HG02870 (cell line): Measurements from ENCODE around the gene ALS2CL.

ENCODE experiments used
- ATAC-seq: cut with Tn5 transposase; IDR thresholded peaks from one replicate; pipeline ENCODE4 v1.9.1; 2021; ENCODE audit warnings: mild to moderate bottlenecking, moderate library complexity; ENCODE audit not compliant: unreplicated experiment

The ALS2CL gene

DNA sequence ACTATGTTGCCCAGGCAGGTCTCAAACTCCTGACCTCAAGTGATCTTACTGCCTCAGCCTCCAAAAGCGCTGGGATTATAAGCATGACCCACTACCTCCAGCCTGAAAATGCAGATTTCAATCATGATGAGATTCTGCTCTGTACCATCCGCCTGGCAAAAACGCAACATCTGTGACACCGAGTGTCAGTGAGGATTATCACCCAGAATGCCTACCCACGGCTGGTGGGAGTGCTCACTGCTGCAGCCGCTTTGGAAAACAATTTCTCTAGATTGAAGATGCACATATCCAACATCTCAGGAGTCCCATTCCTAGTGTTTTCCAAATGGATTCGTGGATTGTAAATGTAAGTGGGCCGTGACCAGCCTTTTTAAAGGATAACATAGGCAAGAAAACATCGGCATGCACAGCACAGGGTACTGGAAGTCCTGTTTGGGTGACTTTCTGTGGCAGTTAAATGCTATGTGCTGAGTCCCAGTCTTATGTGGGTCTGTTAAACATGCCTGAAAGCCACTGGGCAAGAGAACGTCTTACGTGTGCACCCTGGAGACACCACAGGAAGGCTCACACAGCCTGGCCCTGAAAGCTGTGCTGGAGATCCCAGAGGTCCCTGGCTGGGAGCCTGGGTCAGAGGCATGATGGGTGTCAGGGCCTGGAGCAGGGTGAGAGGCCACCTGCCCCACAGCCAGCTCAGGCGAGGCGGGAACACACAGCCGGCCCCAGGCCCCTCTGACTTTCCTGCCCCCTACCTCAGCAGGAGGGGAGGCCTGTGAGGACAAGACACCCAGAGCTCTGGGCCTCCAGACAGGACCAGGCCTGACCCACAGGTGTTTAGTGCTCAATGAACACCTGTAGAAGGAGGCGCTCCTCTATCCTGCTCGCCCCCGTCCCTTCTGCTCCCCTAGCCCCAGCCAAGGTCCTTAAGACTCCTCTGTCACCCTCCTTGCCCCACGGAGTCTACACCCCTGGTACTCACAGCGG, 23.3 kb upstream of the ALS2CL start:
- ATAC-seq: no peak

DNA sequence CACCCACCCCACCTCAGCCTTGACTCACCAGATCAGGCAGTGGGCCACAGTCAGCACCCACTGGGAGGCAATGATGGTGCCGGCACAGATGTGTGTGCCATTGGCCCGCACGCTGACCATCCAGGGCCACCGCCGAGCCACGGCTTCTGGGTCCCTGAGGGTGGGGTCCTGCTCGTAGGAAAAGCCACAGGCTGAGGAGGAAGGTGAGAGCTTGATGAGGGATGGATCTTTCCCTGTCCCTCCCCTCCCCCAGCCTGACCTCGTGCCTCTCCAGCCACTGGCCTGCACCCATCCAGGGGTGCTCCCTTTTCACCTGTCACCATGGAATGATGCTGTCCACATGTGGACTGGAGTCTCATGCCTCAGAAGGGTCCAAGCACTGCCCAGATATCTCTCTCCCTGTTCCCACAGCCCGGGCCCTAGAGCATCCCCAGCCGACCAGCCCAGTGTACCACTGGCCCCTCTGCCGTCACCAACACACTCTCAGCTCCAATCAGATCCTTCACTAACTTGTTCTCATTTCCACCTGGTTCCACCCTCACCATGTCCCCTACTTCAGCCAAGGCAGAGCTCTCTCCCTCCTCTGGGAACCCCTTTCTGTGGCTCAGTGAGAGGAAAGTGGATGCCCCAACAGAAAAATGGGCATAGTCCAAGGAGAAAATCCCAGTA, 22.2 kb upstream of the ALS2CL start:
- ATAC-seq: no peak

DNA sequence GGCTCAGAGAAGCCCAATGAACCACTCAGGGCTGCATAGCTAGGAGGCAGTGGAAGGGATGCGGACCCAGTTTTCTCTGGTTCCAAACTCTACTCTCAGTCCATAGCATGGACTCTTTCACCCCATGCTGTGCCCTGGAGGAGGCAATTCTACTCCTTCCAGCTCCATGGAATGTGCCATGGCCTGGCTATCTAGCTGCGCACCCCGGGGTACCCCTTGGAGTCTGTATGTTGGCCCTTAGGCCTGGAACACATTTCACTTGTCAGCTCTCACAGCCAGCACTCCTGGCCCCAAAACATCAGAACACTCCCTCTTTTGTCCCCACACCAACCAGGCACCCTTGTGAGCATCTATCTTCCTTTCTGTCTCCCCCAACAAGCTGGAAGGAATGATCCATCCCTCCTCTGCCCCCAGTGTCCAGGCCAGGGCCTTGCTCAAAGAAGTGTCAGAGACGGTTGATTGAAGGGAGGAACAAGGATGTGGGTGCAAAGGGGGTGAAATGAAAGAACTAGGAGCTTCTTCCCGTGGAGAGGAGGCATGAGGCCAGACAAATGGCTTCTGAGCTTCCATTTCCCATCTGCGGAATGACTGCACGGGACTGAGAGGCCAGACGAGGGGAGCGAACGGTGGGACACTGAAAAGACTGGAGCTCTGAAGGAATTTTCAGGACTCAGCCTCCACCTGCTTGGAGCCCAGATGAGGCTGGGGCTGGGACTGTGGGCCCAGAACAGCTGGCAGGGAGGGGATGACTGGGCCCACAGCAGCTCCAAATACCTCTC, 21.4 kb upstream of the ALS2CL start:
- no peak for ATAC-seq

DNA sequence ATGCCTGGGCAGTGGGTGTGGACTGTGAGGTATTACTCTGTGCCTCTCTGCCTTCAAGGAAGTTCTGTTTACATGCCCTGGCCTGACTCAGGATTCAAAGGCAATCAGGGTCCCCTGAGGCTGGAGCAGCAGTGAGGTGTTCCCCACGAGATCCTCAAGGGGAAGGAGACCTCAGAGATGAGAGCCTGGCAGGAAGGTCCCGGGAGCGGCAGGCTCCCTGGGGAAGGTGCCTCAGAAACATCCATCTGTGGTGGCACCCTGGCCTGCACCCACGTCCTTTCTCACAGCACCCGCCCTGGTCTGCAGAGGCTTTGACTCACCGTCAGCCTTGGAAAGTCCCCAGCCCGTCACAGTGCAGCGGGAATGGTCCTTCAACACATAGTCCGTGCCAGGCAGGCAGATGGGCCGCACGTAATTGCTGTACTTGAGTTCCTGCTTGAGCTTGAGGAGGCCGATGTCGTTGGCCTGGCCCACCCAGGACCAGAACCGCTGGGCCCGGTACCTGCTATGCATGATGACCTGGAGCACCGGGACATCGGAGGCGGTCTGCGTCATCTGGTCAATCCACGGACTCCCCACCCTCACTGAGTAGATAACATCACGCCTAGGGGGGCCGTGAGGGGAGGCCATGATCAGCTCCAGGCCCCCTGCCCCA, 20.5 kb upstream of the ALS2CL start:
- ATAC-seq: no peak

DNA sequence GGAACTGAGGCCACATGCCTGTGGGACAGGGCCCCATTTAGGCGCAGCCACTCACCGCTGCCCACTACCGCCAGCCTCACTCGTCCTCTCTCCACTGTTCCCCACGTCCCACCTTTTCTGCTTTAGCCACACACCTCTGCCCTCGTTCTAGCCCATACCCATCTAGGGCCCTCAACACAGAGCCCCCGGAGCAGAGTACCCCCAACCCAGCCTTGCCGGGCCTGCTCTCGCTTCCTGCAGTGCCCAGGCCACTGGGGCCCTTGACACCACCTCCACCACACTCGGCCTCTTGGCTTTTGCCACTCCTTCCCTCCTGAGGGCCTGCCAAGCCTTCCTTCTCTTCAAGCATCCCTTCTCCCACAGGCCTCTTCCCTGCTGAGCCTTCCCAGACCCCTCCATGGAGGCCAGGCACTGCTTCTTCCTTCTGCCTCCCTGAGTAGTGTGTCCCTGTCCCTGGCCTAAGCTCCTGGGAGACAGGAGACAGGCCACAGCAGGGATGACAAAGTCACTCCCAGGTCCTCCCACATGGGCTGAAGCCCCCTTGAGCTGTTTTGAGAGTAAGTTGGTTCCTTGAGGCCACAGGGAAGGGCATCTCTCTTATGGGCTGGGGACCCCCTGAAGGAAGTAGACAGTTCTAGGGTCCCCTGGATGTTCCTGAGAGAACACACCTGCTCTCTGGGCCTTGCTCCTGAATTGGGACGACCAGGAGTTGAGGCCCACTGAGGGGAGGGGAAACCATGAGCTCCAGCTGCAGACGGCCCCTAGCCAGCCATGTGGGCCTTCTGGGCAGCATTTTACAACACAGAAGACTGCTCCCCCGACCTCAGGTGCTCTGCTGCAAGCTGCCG, 19.8 kb upstream of the ALS2CL start:
- ATAC-seq: no peak

DNA sequence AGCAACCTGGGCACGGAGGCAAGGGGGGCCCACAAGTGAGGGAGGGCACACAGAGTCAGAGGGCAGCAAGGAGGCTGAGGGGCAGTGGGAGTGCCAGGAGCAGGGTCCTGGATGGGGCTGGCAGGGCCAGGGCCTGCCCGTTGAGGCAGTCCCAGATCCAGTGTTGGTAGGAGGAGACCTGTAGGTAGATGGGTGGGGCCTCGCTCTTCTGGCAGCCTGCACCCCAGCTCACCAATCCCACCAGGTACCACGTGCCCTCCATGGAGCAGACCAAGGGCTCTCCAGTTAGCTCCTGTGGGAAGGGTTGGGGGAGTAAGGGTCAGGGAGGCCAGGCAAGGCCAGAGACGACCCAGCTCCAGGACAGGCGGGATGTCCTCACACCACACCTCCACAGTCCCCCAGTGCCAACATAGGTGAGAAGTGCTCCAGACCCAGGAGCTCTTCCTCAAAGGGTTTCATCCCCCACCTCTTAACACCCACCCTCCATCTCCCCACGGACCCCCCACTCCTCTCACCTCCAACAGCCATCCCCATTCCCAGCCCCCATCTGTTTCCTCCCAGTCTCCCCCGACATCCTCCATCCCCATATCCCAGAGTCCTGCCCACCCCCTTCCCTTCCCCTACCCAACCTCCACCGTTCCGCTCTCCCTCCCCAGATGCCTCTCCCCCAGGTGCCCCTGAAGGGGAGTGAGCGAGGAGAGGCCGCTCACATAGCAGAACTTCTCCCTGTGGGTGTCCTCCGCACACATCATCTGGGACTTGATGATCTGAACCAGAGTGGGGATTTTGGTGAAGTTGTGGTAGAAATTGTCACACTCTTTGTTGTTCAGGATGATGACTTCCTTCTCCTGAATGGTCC, 18.9 kb upstream of the ALS2CL start:
- ATAC-seq: no peak

DNA sequence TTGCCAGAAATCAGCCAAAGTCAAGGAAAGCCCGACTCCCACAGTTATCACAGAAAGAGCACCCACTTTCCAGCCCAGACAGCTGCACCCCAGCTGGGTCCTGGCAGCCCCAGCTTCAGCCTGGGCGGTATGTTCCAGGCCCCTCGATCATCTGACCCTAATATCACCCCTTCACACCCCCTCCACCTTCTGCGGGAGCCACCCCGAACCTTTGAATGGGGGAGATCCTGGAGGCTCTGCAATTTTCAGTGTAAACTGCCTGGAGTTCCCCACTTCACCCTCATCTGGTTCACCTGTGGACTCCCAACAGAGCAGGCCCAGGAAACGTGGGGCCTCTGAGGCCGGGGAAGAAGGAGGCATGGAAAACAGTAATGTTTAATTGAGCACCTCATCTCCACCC, 18.3 kb upstream of the ALS2CL start:
- ATAC-seq: no peak

DNA sequence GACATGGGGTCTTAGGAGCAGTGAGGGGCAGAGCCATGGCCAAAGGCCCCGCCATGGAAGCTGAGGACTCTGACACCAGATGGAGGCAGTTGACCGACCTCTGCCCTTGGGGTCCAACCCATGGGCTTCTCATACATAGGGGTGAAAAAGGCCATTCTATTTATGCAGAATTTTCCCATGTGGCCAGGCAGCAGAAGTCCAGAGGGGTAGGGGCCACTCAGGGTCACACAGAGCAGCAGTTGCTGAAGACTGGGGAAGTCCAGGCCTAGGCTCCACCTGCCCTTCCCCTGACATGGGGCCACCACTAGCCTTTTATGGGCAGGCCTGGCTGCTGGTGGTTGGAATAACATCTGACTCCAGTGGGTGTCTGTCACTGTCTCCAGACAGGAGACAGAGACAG, 17.8 kb upstream of the ALS2CL start:
- no peak for ATAC-seq

DNA sequence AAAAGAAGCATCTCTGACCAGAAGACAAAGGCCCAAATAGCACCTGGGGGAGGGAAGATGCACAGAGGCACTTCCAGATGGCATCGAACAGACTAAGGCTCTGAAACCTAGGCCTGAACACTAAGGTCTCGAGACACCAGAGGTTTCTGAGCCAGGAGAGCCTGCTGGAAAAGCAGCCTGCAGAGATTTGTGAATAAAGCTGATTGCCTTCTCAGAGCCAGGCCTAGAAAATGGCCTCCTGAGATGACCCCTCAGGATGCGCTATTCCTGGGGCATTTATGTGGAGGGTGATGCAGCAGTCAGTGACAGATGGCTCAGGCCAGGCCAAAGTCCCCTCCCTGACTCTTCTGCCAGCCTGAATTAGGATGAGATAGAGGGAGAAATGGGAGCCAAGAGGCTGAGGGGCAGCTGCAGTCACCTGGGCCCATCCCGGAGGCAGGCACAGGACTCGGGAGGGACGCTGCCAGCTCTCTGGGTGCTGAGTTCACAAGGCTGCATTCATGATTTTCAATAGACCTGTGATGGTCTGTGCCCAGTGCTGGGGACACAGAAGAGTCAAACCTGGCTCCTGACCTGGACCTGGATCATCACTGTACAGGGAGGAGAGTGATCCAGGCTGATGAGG, 17.3 kb upstream of the ALS2CL start:
- ATAC-seq: no peak

DNA sequence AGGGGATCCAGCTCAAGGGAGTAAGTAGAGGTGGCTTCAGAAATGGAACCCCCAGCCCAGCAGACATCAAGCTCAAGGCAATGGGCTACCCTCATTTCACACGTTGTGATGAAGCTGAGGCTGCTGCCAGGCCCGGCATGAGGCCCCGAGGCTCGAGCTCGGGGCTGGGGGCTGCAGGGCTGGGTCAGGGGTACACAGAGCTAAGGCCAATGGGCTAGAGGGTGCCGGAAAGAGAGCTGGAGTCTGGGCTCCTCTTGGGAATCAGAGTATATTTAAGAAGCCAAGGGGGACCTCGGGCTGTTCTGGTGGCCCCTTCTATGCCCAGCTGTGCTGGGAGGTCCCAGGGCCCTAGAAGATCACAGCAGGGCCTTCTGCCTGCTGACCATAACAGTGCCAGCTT, 16.8 kb upstream of the ALS2CL start:
- ATAC-seq: no peak

DNA sequence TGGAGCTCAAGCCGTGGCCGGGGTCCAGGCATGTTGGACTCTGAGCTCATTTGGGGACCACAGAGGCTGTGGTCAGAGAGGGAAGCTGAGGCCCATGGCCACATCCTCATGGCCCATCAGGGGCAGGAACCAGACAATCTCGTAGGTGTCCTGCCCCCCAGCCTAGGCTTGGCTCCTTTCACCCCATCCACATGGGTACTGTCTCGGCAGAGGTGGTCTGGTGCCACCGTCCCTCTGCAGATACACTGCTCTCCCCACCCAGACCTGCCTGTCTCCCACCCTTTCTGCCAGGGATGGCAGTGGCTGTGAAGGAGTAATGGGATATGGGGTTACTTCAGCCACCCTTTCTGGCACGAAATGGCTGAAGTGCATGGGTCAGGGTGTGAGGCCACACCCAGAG, 16.2 kb upstream of the ALS2CL start:
- no peak for ATAC-seq

DNA sequence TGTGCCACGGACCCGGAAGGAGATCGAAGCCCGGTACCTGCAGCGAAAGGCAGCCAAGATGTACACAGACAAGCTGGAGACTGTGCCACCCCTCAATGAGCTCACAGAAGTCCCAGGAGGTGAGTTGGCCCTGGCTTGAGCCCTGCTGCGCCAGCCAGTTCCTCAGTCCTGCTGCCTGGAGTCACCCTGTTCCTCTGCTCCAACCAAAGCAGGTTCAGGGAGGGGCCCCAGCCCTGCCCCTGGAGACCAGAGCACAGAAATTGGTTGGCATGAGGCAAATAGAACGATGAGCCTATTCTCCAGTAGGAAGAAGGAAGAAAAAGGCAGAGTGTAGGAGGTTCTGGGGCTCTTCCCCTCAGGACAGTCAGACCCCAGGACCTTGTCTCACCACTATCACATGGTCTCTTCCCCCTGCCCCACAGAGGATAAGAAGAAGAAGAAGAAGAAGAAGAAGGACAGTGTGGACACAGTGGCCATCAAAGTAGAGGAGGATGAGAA, 15.7 kb upstream of the ALS2CL start:
- ATAC-seq: no peak

DNA sequence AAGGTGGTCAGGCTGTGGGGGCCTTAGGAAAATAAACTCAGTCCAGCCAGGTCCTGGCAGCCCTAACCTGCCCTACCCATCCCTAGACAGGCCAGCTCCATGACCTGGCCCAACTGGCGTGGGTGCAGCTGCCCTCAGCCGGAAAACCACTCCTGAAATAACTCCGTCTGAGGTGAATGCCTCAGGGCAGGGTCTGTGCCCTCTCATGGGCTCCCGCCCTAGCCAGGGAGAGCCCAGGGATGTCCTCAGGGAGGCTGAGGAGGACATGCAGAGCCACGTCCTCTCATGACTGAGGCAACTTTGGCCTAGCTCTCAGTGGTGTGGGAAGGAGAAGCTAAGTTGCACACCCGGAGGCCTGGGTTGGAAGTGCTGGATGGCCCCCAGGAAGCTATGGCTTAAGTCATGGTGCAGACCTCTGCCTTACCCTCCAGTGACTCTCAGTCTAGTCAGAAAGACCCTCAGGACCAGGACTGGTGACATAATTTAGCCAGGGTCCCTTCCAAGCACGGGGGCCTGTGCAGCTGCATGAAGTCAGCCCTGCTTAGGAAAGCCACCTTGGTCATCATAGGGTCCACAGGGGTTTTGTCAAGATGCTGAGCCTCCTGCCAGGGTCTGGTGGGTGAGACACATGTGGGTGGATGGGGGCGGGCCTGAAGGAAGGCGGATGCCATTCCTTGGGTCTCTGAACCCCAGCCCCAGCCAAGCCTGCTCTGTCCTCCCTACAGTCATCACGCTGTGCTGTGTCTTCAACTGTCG, 15.1 kb upstream of the ALS2CL start:
- no peak for ATAC-seq

DNA sequence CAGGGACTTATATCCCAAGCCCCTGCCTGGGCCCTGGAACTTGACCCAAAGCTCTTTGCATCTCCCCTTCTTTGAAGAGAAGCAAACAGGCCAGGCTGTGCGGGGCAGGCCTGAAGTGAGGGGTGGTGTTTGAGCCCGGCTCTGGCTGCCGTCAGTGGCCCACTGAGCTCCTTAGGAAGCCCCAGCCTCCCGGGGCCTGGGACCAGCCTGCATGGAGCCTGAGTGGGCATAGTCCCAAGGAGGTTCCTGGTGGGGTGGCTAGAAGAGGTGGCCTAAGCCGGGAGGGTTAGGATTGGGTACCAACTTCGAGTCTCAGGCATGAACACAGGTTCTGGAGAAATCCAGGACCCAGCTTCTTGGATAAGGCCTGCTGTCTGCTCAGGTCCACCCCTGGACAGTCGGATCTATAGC, 14.1 kb upstream of the ALS2CL start:
- ATAC-seq: no peak

DNA sequence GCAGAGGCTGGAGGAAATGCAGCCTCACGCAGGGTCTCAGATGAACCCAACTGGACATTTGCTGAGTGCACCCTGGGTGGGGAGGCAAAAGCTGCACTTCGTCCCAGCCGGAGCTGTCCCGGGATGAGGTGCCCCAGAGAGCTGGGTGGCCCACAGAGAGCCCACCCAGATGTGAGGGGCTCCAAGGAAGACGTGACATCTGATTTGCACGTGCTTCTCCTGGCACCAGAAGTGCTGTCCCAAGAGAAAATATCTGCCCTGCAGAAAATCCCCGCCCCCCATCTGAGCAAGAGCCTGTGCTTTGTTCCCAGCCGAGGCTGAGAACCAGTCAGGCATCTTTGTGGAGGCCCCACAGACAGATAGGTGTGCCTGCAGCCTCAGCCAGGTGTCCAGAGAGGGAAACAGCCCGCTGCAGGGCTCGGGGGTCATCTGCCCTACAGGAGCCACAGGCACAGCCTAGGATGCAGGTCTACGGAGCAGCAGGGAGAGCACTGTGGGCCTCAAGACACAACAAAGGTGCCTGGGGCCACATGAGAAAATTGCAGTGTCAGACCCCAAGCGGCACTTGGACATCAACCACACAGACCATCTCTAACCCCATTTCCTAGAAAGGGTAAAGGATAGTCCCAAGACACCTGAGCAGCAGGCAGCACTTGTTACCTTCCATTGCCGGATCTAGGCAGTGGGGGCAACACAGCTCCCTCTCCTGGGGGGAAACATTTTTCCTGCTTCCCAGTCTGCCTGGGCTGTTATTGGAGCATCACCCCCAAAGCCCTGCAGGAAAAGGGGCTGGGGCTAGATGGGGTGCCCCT, 13.5 kb upstream of the ALS2CL start:
- no peak for ATAC-seq

DNA sequence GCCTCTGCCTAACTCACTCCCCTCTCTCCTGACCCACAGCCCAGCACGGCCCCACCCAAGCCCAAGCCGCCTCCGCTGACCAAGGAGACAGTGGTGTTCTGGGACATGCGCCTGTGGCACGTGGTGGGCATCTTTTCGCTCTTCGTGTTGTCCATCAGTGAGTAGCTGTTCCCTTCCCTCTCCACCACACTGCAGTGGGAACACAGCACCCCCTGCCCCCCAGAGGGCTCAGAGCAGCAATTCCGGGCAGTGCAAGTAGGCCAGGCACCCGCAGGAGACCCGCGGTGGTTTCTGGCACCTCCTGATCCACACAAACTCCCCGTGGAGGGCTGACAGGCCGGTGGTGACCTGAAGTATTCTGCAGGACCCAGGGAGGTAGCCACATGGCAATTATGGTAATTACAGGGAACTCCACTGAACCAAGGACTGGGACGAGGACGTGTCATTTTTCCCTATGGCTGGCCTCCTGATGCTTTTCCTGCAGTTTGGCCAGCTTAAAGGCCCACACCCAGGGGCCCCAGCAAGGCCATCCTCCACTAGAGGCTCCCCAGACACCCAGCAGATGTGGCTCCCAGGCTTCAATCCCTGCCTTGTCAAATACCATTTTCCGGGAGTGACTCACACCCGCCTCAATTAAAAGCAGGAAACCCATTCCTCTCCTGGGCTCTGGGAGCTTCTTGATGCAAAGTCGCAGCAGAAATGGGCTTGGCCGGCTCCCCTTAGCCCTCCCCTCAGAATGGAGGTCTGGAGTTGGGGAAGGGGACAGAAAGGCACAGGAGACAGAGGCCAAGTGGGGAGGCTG, 12.5 kb upstream of the ALS2CL start:
- no peak for ATAC-seq
